Endodermal cell (in vitro differentiated cells): ENCODE results near the gene ANKRD6. TPM values are rescaled to one million over a fixed set of nuclear protein-coding genes. Genes with fewer than 3 reads are reported as not detected.
A peak's percentile ranks its signal among the peaks of the same experiment; 100 is the strongest.

ENCODE experiments used
- DNase-seq: peaks from one replicate; pipeline ENCODE4 v3.0.0-alpha.2; 2017
- H3K27ac ChIP-seq: 2 replicates; pipeline ENCODE4 v1.5.1; 2013; ENCODE audit warnings: mild to moderate bottlenecking, low read depth, low read length, moderate library complexity
- H3K27me3 ChIP-seq: 2 replicates; pipeline ENCODE4 v1.6.1; 2013; ENCODE audit warnings: mild to moderate bottlenecking, low read length, moderate library complexity; ENCODE audit not compliant: insufficient read depth, control insufficient read depth, poor library complexity, severe bottlenecking
- H3K36me3 ChIP-seq: 2 replicates; pipeline ENCODE4 v1.7.0; 2013; ENCODE audit warnings: mild to moderate bottlenecking, low read length, moderate library complexity; ENCODE audit not compliant: control insufficient read depth, insufficient read depth
- H3K4me1 ChIP-seq: one replicate; pipeline ENCODE4 v1.7.0; 2013; ENCODE audit warnings: low read length; ENCODE audit not compliant: control insufficient read depth, insufficient read depth
- H3K4me3 ChIP-seq: 2 replicates; pipeline ENCODE4 v1.5.1; 2013; ENCODE audit warnings: mild to moderate bottlenecking, low read length, moderate library complexity
- H3K9ac ChIP-seq: 2 replicates; pipeline ENCODE4 v1.6.1; 2013; ENCODE audit warnings: mild to moderate bottlenecking, low read length, moderate library complexity; ENCODE audit not compliant: poor library complexity, severe bottlenecking; ENCODE audit errors: extremely low read depth
- H3K9me3 ChIP-seq: 2 replicates; pipeline ENCODE4 v1.6.1; 2013; ENCODE audit warnings: mild to moderate bottlenecking, low read length, moderate library complexity; ENCODE audit not compliant: control insufficient read depth
- H3K27ac Mint-ChIP-seq: 2 replicates; pipeline ENCODE4 v1.8.0; 2020; ENCODE audit warnings: mixed read lengths
- H3K27me3 Mint-ChIP-seq: 2 replicates; pipeline ENCODE4 v1.8.0; 2021; ENCODE audit warnings: mild to moderate bottlenecking, mixed read lengths; ENCODE audit not compliant: insufficient read depth
- H3K36me3 Mint-ChIP-seq: 2 replicates; pipeline ENCODE4 v1.8.0; 2020; ENCODE audit warnings: low read depth, mixed read lengths
- H3K4me1 Mint-ChIP-seq: 2 replicates; pipeline ENCODE4 v1.8.0; 2020; ENCODE audit warnings: mixed read lengths
- H3K4me3 Mint-ChIP-seq: 2 replicates; pipeline ENCODE4 v1.8.0; 2020; ENCODE audit warnings: mild to moderate bottlenecking, moderate library complexity, mixed read lengths
- H3K9me3 Mint-ChIP-seq: 2 replicates; pipeline ENCODE4 v1.8.0; 2020; ENCODE audit warnings: mild to moderate bottlenecking, mixed read lengths
- WGBS, 2 experiments: methylation state at CpG; one replicate each; pipeline versions ENCODE4 v1.1.5 to v1.1.7; 2013; ENCODE audit warnings: missing lambda C conversion rate in 2 of 2, mixed read lengths in 1 of 2; ENCODE audit not compliant: insufficient coverage in 1 of 2, insufficient read length in 1 of 2; 5-methylcytosine and 5-hydroxymethylcytosine counted together
- total RNA-seq, 2 donors: library from RNA; stranded (reverse); fragmentation: NEBNext Ultra II Directional in 1 of 2; extraction: Animal tissue kit (Norgen Biotek cat#: 25700) in 1 of 2; gene quantifications; 2 replicates in 1 of 2; 3 replicates in 1 of 2; pipeline ENCODE4 v1.2.1, GENCODE V29; 2021
- TF ChIP-seq, protein P1 (sequence below): fragments of 200-600 bp; sonication (generic); conservative IDR thresholded peaks from 2 replicates; pipeline ENCODE4 v1.5.0; 2021; ENCODE audit warnings: antibody characterized with exemption, mild to moderate bottlenecking

The ANKRD6 gene
- total RNA-seq, 2 donors from 2014 or later = 88.7 to 110 TPM

DNA sequence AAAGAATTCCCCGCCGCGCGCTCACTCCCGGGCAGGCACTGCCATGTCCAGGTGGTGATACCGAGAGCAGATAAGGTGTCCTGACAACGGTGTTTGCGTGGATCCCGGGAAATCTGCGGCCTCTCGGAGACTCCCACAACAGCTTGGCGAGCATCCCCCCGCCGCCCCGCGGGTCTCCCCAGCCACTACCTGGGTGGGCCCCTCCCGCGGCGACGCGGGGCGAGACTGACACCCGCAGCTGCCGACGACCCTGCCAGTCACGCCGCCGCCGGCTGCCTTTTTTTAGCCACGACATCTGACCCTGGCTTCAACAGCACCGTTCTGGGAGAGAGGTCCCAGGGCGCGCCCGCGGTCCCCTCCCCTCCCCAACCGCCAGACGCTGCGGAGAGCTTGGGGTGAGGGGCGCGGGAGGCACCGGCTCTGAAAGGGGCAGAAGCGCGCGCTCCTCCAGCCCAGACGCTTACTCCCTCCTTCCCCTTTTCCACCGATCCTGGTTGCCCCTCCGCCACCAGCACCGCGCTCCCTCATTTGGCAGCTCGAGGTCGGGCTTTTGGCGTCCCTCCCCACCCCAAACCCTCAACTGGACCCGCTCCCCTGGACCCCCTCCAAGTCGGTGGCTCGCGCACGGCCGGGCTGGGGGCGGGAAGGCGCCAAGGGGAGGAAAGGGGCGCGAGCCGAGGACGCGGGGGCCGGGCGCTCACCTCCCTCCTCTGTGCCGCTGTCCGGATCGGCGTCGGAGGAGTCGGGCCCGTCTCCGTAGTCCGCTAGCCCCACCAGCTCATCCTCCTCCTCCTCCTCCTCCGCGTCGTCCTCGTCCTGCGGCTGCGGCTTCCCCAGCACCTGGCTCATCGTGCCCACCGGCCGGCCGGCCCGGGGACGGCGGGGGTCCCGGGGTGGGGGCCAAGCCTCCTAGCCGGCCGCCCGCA, 21.5 kb upstream of the ANKRD6 start:
- TF ChIP-seq, protein P1, sequence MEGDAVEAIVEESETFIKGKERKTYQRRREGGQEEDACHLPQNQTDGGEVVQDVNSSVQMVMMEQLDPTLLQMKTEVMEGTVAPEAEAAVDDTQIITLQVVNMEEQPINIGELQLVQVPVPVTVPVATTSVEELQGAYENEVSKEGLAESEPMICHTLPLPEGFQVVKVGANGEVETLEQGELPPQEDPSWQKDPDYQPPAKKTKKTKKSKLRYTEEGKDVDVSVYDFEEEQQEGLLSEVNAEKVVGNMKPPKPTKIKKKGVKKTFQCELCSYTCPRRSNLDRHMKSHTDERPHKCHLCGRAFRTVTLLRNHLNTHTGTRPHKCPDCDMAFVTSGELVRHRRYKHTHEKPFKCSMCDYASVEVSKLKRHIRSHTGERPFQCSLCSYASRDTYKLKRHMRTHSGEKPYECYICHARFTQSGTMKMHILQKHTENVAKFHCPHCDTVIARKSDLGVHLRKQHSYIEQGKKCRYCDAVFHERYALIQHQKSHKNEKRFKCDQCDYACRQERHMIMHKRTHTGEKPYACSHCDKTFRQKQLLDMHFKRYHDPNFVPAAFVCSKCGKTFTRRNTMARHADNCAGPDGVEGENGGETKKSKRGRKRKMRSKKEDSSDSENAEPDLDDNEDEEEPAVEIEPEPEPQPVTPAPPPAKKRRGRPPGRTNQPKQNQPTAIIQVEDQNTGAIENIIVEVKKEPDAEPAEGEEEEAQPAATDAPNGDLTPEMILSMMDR = no peak
- Histone ChIP-seq H3K27ac (peak overlapping the region; percentile 69), H3K36me3 (no peaks in the 10 kb centered on the region), H3K27me3 (peaks cover 99% of the 10 kb centered on the region), H3K4me1 (no peaks in the 10 kb centered on the region), H3K9me3 (no peaks in the 10 kb centered on the region), H3K9ac (no peak overlapping the region), H3K4me3 (peak overlapping the region; percentile 71)
- H3K9me3 Mint-ChIP-seq = no peaks in the 10 kb centered on the region
- H3K27me3 Mint-ChIP-seq = peaks cover 97% of the 10 kb centered on the region
- peaks cover 15% of the 10 kb centered on the region for H3K4me1 Mint-ChIP-seq
- H3K27ac Mint-ChIP-seq = no peak overlapping the region
- no peaks in the 10 kb centered on the region for H3K36me3 Mint-ChIP-seq
- peak; percentile 87 for DNase-seq
- peak overlapping the region; percentile 64 for H3K4me3 Mint-ChIP-seq
- WGBS, 2 experiments = 0 to 1% methylated on average over 22 to 93 of the region's 93 CpGs

DNA sequence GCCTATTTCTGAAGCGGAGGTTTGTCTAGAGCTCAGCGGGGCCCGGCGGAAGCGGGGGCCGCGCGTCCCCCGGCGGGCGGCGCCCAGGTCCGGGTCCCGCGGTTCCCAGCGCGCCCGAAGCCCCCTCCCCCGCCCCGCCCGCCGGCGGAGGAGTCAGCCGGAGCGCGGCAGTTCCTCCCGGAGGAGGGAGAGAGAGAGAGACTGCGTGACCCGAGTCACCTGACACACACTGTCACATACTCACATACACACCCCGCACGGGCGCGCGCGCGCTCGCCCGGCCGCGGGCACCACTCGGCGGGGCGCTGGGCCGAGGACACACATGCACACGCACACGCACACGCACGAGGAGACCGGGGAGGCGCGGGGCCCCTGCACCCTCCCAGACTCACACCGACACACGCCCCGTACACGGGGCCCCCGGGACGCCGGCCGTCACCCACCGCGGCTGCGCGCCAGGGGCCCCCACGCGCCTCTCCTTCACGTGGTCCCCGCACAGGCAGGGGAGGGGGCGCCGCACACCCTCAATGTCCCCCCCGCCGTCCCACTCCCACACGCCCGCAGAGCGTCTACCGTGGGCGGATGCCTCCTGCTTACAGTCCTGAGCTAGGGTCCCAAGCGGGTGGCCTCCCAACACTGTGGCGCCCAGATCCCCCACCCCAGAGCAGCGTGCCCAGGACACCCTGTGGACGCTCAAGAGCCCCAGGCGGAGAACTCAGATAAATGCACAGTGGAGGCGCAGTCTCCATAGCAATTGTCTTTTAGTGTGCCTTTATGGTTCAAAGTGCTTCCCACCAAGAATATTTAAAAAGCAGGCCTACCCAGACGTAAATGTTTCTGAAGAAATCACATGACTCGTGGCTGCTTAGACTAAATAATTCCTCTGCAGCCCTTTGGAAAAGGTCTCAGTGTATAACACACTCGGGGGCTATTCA, 20.6 kb upstream of the ANKRD6 start, which contains the start of gene RRAGD:
Gene RRAGD, minus strand, starts transcription at position 203 of the 935 bp plus-strand sequence. CDS start 280 bp downstream, outside the sequence.
- no peak within 1 kb of the TSS for H3K27ac Mint-ChIP-seq
- Histone ChIP-seq H3K9ac (no peak within 1 kb of the TSS), H3K27me3 (peaks cover 99% of the 10 kb centered on the region), H3K36me3 (no peaks in the 10 kb centered on the region), H3K4me3 (peak within 1 kb of the TSS; percentile 71), H3K27ac (peak within 1 kb of the TSS; percentile 69), H3K4me1 (no peaks in the 10 kb centered on the region), H3K9me3 (no peaks in the 10 kb centered on the region)
- peak; percentile 80 for DNase-seq
- no peaks in the 10 kb centered on the region for H3K36me3 Mint-ChIP-seq
- 4 to 38% methylated on average over 6 to 83 of the region's 85 CpGs for WGBS, 2 experiments
- H3K27me3 Mint-ChIP-seq = peaks cover 93% of the 10 kb centered on the region
- H3K4me3 Mint-ChIP-seq = peak within 1 kb of the TSS; percentile 64
- TF ChIP-seq, protein P1 = no peak
- H3K9me3 Mint-ChIP-seq = no peaks in the 10 kb centered on the region
- H3K4me1 Mint-ChIP-seq = peaks cover 15% of the 10 kb centered on the region

DNA sequence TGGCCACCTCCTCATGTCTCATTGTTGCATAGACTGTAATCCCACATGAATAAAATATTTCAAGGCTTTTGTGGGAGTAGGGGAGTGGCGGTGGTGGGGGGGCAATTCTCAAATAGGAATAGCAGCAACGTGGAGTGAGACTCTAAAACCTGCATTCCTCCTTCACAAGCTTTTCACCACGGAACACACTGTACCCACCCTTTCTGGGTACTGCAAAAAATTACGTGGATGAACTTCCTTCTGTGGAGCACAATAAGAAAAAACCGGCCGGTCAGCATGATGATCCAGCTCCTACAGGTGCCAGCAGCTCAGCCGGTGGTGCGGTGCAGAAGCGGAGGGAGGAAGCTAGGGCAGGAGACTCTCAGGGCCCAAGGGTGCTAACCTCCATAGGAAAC, 19.9 kb upstream of the ANKRD6 start:
- no peaks in the 10 kb centered on the region for H3K36me3 ChIP-seq
- Mint-ChIP-seq H3K36me3 (no peaks in the 10 kb centered on the region), H3K9me3 (no peaks in the 10 kb centered on the region), H3K27ac (no peak overlapping the region), H3K27me3 (peaks cover 93% of the 10 kb centered on the region), H3K4me3 (peak overlapping the region; percentile 64), H3K4me1 (peaks cover 15% of the 10 kb centered on the region)
- no peaks in the 10 kb centered on the region for H3K4me1 ChIP-seq
- H3K27ac ChIP-seq = no peak overlapping the region
- H3K9me3 ChIP-seq = no peaks in the 10 kb centered on the region
- no peak overlapping the region for H3K4me3 ChIP-seq
- TF ChIP-seq, protein P1 = no peak
- no peak overlapping the region for H3K9ac ChIP-seq
- H3K27me3 ChIP-seq = peaks cover 93% of the 10 kb centered on the region
- 68 to 100% methylated on average over 3 to 8 of the region's 9 CpGs for WGBS, 2 experiments
- no peak for DNase-seq
